ENCODE measurements around the gene GIMD1. TPM values are rescaled to one million over a fixed set of nuclear protein-coding genes. Genes with fewer than 3 reads are reported as not detected.

The GIMD1 gene
- total RNA-seq, 1 experiment from 2014 or later: not detected

DNA sequence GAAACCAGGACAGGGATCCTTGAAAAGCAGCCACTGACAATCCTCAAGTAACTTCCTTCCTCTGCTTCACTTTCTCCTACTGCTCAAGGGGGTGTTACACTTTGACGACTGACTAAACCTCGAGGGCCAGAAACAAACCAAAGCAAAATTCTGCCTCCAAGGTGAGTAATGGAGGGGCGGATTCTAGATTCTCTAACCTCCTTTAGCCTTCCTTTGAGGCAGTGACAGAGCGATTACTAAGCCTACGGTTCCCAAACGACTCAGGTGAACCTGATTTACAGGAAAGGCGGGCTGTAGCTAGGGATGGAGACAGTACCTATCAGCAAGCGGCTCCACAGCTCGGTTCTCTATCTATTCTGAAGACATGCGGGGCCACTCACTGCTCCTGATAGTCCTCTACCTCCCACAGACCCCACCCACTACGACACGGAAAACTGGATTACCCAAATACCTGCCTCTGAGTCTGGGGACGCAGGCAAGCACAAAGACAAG, 53.1 kb downstream of the GIMD1 start:
- peak; percentile 87 for DNase-seq (ENCODE audit: low spot score)

DNA sequence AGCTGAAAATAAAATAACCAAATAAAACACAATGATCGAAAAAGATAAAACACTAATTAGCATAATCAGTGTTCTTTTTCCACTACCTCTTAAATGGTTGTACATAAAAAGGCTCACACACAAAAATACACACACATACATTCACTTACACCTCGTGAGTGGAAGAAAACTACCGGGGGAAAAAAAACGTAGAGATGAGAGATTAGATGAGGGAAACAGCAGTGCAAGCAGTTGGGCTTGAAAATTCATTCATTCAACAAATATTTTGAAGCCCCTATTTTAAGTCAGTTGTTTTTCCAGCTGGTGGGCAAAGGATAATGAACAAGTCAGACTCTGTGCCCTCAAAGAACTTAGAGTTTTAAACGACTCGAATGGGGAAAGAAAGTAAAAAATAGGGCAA, 53.6 kb downstream of the GIMD1 start:
- DNase-seq (ENCODE audit: low spot score): peak; percentile 36

DNA sequence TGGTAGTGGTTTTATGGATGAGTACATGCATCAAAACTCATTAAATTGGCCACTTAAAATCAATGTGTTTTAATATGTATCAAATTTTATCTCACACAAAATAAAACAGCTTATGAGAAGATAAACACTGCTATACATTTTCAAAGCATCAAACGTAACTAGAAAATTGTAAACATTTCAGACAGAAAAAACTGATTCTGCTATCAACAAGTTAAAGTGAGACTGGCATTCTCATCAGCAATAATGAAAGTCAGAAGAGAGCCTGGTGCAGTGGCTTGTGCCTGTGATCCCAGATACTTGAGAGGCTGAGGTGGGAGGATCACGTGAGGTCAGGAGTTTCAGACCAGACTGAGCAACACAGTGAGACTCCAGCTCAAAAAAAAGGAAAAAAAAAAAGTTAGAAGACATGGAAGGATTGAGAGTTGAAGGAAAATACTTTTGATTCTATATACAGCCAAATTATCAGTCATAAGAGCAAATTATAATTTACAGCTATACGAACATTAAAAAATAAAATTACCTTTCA, 55.5 kb downstream of the GIMD1 start:
- DNase-seq (ENCODE audit: low spot score): no peak

DNA sequence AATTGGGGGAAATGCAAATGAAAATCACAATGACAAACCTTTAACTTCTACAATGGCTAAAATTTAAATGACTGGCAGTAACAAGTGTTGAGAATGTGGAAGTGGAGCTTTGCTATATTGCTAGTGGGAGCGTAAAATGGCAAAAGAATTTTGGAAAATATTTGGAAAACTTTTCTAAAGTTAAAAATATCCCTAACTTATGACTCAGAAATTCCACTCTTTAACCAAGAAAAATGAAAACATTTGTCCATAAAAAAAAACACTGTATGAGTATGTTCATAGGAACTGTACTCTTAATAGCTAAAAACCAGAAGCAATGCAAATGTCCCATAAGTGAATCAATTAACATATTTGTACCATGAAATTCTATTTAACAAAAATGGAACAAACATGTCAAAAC, 56.2 kb downstream of the GIMD1 start:
- DNase-seq (ENCODE audit: low spot score): no peak

Other genes starting within 250 kb of the GIMD1 start
- gene TBCK, start 52.6 kb downstream of the GIMD1 start, total RNA-seq (2014; rRNA removed; shearing (Covaris generic)): 11.1 and 16.2 TPM in 2 replicates
- 13.0 and 15.5 TPM in 2 replicates for gene AIMP1, start 52.2 kb downstream of the GIMD1 start, total RNA-seq (2014; rRNA removed; shearing (Covaris generic))